ENCODE measurements around the gene CCNI. TPM values are rescaled to one million over a fixed set of nuclear protein-coding genes. Genes with fewer than 3 reads are reported as not detected.

Gene CCNI
- polyA plus RNA-seq, 1 of the 3 experiments (the other 2 are of a cell fraction), result 56.8 TPM

DNA sequence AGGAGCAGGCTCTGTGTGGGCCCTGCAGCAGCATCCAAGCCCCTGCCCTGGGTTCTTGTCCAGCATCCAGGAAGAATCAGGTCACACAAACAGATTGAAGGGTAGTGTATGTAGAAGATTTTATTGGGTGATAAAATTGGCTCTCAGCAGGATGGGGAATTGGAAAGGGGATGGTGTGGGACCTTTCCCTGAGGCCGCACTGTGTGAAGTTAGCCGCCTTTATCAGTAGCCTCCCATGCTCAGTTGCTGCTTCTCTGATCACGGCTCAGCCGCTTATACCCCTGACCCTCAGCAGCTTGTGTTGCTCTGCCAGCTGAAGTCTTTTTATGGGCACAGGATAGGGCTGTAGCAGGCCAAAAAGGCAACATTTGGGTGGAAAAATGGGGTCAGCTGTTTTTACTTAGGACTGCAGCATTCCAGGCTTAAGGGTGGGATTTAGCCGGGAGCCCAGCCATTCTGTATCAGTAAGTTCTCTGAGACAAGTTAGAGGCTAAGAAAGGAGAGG lies 46.0 kb upstream of the CCNI start:
- no peaks in the 10 kb centered on the region for H3K4me1 ChIP-seq (ENCODE audit: control insufficient read depth in 1 of 2, insufficient read depth in 2 of 2, low read depth in 1 of 2, low read length in 1 of 2)
- POLR2A ChIA-PET, result no interaction called here
- no peaks in the 10 kb centered on the region for H3K36me3 ChIP-seq (replicated peaks in 1 of 2; ENCODE audit: control insufficient read depth in 1 of 2, insufficient read depth in 2 of 2, low read length in 1 of 2)
- H3F3A ChIP-seq (replicated peaks; ENCODE audit: insufficient read depth), result no peaks in the 10 kb centered on the region
- WGBS (ENCODE audit: low lambda C conversion rate), result 86% methylated on average over 5 of the region's 5 CpGs
- no peak overlapping the region for H3K9ac ChIP-seq
- CTCF ChIA-PET, result interaction anchor here (1.0 to 1.4 kb wide), 2 partner anchors 12 to 26 kb away, joined by 3 to 4 read pairs; no protein-coding TSS in a partner anchor
- H3K27ac ChIP-seq (ENCODE audit: low read depth in 2 of 2, low read length in 1 of 2), result no peak overlapping the region
- no peak overlapping the region for H3K4me3 ChIP-seq (ENCODE audit: low read depth in 2 of 2, low read length in 1 of 2)
- no peaks in the 10 kb centered on the region for H3K9me3 ChIP-seq
- no peaks in the 10 kb centered on the region; the same call in 1 of the 2 replicates for H3K27me3 ChIP-seq (ENCODE audit: insufficient read depth)
- H3K9me2 ChIP-seq, result no peaks in the 10 kb centered on the region
- DNase-seq, result no peak
- no peak overlapping the region for H2AFZ ChIP-seq (ENCODE audit: low read depth)
- TF ChIP-seq EZH2phosphoT487 (IDR thresholded peaks at IDR 0.05; ENCODE audit: borderline replicate concordance, low read depth), result no peak
- no peak for TF ChIP-seq POLR2AphosphoS5 (IDR thresholded peaks at IDR 0.05; ENCODE audit: low read depth, low read length)
- TF ChIP-seq RXRA (IDR thresholded peaks at IDR 0.05; ENCODE audit: borderline replicate concordance, low read depth), result no peak
- TF ChIP-seq CHD2 (IDR thresholded peaks at IDR 0.05; ENCODE audit: low read length, partially characterized antibody), result no peak
- no peak for TF ChIP-seq MXI1 (IDR thresholded peaks at IDR 0.05; ENCODE audit: low read depth, low read length)
- TF ChIP-seq, protein P1, sequence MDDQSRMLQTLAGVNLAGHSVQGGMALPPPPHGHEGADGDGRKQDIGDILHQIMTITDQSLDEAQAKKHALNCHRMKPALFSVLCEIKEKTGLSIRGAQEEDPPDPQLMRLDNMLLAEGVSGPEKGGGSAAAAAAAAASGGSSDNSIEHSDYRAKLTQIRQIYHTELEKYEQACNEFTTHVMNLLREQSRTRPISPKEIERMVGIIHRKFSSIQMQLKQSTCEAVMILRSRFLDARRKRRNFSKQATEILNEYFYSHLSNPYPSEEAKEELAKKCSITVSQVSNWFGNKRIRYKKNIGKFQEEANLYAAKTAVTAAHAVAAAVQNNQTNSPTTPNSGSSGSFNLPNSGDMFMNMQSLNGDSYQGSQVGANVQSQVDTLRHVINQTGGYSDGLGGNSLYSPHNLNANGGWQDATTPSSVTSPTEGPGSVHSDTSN (IDR thresholded peaks at IDR 0.05), result no peak
- no peak for TF ChIP-seq TAF1 (IDR thresholded peaks at IDR 0.05; ENCODE audit: borderline replicate concordance, low read depth, low read length)
- no peak for TF ChIP-seq SMC3 (IDR thresholded peaks at IDR 0.05; ENCODE audit: low read depth, low read length)
- no peak for TF ChIP-seq FOSL2 (IDR thresholded peaks at IDR 0.05; ENCODE audit: borderline replicate concordance, low read depth)
- no peak for TF ChIP-seq FOXJ3 (CRISPR knock-in tag; IDR thresholded peaks at IDR 0.05)
- TF ChIP-seq, protein P2, sequence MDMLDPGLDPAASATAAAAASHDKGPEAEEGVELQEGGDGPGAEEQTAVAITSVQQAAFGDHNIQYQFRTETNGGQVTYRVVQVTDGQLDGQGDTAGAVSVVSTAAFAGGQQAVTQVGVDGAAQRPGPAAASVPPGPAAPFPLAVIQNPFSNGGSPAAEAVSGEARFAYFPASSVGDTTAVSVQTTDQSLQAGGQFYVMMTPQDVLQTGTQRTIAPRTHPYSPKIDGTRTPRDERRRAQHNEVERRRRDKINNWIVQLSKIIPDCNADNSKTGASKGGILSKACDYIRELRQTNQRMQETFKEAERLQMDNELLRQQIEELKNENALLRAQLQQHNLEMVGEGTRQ (IDR thresholded peaks at IDR 0.05; ENCODE audit: borderline replicate concordance, low read depth, low read length), result no peak
- TF ChIP-seq MEF2A (IDR thresholded peaks at IDR 0.05; ENCODE audit: borderline replicate concordance, low read depth), result no peak
- no peak for TF ChIP-seq TCF12 (IDR thresholded peaks at IDR 0.05)
- no peak for TF ChIP-seq NFIC (IDR thresholded peaks at IDR 0.05; ENCODE audit: borderline replicate concordance)
- TF ChIP-seq RFX5 (IDR thresholded peaks at IDR 0.05; ENCODE audit: low read length), result no peak
- TF ChIP-seq FOXM1 (IDR thresholded peaks at IDR 0.05; ENCODE audit: low read depth), result no peak
- TF ChIP-seq ELF1 (IDR thresholded peaks at IDR 0.05), result no peak
- TF ChIP-seq SIN3A (IDR thresholded peaks at IDR 0.05; ENCODE audit: borderline replicate concordance, low read depth, low read length), result no peak
- no peak for TF ChIP-seq EP300 (IDR thresholded peaks at IDR 0.05; ENCODE audit: borderline replicate concordance in 1 of 2, low read depth in 1 of 2, low read length in 1 of 2)
- TF ChIP-seq, protein P3, sequence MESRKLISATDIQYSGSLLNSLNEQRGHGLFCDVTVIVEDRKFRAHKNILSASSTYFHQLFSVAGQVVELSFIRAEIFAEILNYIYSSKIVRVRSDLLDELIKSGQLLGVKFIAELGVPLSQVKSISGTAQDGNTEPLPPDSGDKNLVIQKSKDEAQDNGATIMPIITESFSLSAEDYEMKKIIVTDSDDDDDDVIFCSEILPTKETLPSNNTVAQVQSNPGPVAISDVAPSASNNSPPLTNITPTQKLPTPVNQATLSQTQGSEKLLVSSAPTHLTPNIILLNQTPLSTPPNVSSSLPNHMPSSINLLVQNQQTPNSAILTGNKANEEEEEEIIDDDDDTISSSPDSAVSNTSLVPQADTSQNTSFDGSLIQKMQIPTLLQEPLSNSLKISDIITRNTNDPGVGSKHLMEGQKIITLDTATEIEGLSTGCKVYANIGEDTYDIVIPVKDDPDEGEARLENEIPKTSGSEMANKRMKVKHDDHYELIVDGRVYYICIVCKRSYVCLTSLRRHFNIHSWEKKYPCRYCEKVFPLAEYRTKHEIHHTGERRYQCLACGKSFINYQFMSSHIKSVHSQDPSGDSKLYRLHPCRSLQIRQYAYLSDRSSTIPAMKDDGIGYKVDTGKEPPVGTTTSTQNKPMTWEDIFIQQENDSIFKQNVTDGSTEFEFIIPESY (IDR thresholded peaks at IDR 0.05; ENCODE audit: borderline replicate concordance, low read depth), result no peak
- H4K20me1 ChIP-seq (ENCODE audit: insufficient read depth), result no peaks in the 10 kb centered on the region
- no peak overlapping the region for H3K4me2 ChIP-seq
- H3K79me2 ChIP-seq (ENCODE audit: insufficient read depth), result no peaks in the 10 kb centered on the region

Data from SK-N-SH (cell line).